Common myeloid progenitor, CD34-positive (primary cell): ENCODE results near the gene KCNJ5.
A peak's percentile ranks its signal among the peaks of the same experiment; 100 is the strongest.

Experiments
- CTCF ChIA-PET: fragments of 350-600 bp; sonication (Branson Sonifier 250); formaldehyde crosslinking; loops from one replicate; lab custom pipeline; 2021; ENCODE audit warnings: antibody characterized with exemption; lab: Charles Lee
- POLR2A ChIA-PET: fragments of 350-600 bp; sonication (Branson Sonifier 250); formaldehyde crosslinking; loops from one replicate; lab custom pipeline; 2021; ENCODE audit warnings: antibody characterized with exemption; lab: Charles Lee
- DNase-seq, 3 donors: peaks; one replicate each; pipeline versions ENCODE4 v3.0.0 to v3.0.0-alpha.2; 2013
- H3K27ac ChIP-seq, 2 experiments: 1 replicate in 1 of 2; 2 replicates in 1 of 2; pipeline ENCODE4 v1.7.0; 2013; ENCODE audit warnings: inconsistent platforms in 2 of 2, low read length in 2 of 2, mild to moderate bottlenecking in 2 of 2, low read depth in 1 of 2, moderate library complexity in 1 of 2; ENCODE audit not compliant: severe bottlenecking in 2 of 2, insufficient read depth in 1 of 2, poor library complexity in 1 of 2
- H3K27me3 ChIP-seq, 5 experiments: replicated peaks in 2 of 5; 1 replicate in 3 of 5; 2 replicates in 2 of 5; pipeline versions ENCODE4 v1.6.1 to v1.7.0; 2013; ENCODE audit warnings: low read length in 4 of 5, mild to moderate bottlenecking in 2 of 5, moderate library complexity in 2 of 5, inconsistent platforms in 1 of 5; ENCODE audit not compliant: insufficient read depth in 5 of 5, control insufficient read depth in 4 of 5
- H3K36me3 ChIP-seq, 4 experiments: 1 replicate in 2 of 4; 2 replicates in 2 of 4; pipeline versions ENCODE4 v1.6.1 to v1.7.0; 2013; ENCODE audit warnings: low read length in 3 of 4, control low read depth in 1 of 4, mild to moderate bottlenecking in 1 of 4; ENCODE audit not compliant: control insufficient read depth in 4 of 4, insufficient read depth in 4 of 4
- H3K4me1 ChIP-seq, 4 experiments: 1 replicate in 3 of 4; 2 replicates in 1 of 4; pipeline versions ENCODE4 v1.6.1 to v1.7.1; 2013; ENCODE audit warnings: low read length in 3 of 4, mild to moderate bottlenecking in 3 of 4, control low read depth in 1 of 4, inconsistent platforms in 1 of 4, moderate library complexity in 1 of 4; ENCODE audit not compliant: control insufficient read depth in 4 of 4, insufficient read depth in 4 of 4; ENCODE audit errors: control extremely low read depth in 1 of 4
- H3K4me3 ChIP-seq, 7 experiments: 1 replicate in 4 of 7; 2 replicates in 3 of 7; pipeline versions ENCODE4 v1.5.1 to v1.7.0; 2013; ENCODE audit warnings: mild to moderate bottlenecking in 7 of 7, low read length in 6 of 7, moderate library complexity in 6 of 7, inconsistent platforms in 2 of 7, low read depth in 2 of 7, control low read depth in 1 of 7; ENCODE audit not compliant: insufficient read depth in 4 of 7, control insufficient read depth in 1 of 7; ENCODE audit errors: extremely low read depth in 1 of 7
- H3K9me3 ChIP-seq, 5 experiments: 1 replicate in 4 of 5; 2 replicates in 1 of 5; pipeline versions ENCODE4 v1.6.1 to v1.7.1; 2013; ENCODE audit warnings: low read length in 4 of 5, mild to moderate bottlenecking in 2 of 5, inconsistent platforms in 1 of 5, low read depth in 1 of 5, moderate library complexity in 1 of 5; ENCODE audit not compliant: control insufficient read depth in 4 of 5, insufficient read depth in 2 of 5; ENCODE audit errors: control extremely low read depth in 1 of 5
- WGBS: methylation state at CpG from one replicate; pipeline ENCODE4 v1.1.5; 2013; ENCODE audit not compliant: insufficient coverage; 5-methylcytosine and 5-hydroxymethylcytosine counted together

The KCNJ5 gene

GRCh38 chr11:128893578-128894285 lies 2.6 kb downstream of the KCNJ5 start:
- Histone ChIP-seq H3K27me3 (peaks cover 3 to 76% (median 32%) of the 10 kb centered on the region in 5 experiments), H3K4me3 (no peak overlapping the region), H3K4me1 (peaks cover 0 to 31% (median 21%) of the 10 kb centered on the region in 4 experiments), H3K27ac (no peak overlapping the region), H3K9me3 (peaks cover 0 to 2% (median 0%) of the 10 kb centered on the region in 5 experiments), H3K36me3 (no peaks in the 10 kb centered on the region)
- POLR2A ChIA-PET = interaction anchor here (1.1 kb wide), 1 partner anchor 25 kb away, joined by 3 read pairs; no protein-coding TSS in a partner anchor
- 44% methylated on average over 9 of the region's 9 CpGs for WGBS
- CTCF ChIA-PET = interaction anchor here (0.8 to 13.0 kb wide), 7 partner anchors 9 to 54 kb away, joined by 5 to 640 read pairs (median 7); partner anchors contain the start of gene TP53AIP1
- peak in 2 of 3 donors; percentile 74 to 77 for DNase-seq

DNA sequence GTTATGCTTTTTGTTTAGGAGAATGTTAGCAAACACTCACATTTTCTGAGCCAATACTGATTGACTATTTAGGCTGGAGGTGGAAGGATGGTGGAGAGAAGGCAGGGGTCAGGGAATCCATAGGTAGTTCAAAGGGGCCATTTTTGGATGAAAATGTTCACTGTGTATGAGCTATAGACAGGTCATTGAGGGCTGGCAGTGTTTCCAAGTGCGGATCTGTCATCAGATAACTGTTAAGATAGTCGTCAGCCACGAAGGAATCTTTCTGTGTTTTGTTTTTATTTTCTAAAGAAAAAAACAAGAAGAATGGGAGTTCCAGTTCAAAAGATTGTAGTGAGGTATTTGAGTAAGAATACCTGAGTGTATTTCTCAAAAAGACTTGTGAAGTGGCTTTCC lies 3.1 kb downstream of the KCNJ5 start:
- Histone ChIP-seq H3K27me3 (peaks cover 2 to 71% (median 30%) of the 10 kb centered on the region in 5 experiments), H3K4me3 (no peak overlapping the region), H3K9me3 (no peaks in the 10 kb centered on the region), H3K27ac (no peak overlapping the region), H3K4me1 (peaks cover 0 to 31% (median 21%) of the 10 kb centered on the region in 4 experiments), H3K36me3 (no peaks in the 10 kb centered on the region)
- ChIA-PET POLR2A (no interaction called here), CTCF (interaction anchor here (1.2 to 13.0 kb wide), 5 partner anchors 9 to 54 kb away, joined by 3 to 640 read pairs (median 9); partner anchors contain the start of gene TP53AIP1)
- WGBS = 80% methylated on average over 2 of the region's 3 CpGs
- no peak for DNase-seq

- 71% methylated on average over 4 of the region's 6 CpGs for WGBS
- no peak overlapping the region for H3K27ac ChIP-seq
These were observed 3.5 kb downstream of the KCNJ5 start for GRCh38 chr11:128894685-128895084.

DNA sequence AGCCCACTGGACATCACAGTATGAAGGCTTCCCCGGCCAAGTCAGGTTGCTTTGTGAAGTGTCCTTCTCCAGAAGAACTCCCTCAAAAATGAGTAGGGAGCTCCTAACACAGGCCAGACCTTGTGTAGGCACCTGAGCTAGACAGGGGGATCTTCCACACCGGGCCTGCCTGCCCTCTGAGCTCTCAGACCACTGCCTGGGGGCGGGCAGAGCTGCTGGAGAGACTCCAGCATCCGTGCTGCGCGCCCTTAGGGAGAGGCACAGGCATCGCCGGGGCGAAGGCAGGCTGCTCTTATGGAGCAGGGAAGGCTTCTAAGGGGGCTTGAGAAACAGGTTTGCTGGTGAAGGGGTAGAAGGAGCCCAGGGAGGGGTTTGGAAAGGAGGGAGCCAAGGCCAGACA lies 4.4 kb downstream of the KCNJ5 start:
- 99% methylated on average over 9 of the region's 9 CpGs for WGBS
- POLR2A ChIA-PET = no interaction called here
- peaks cover 2 to 59% (median 18%) of the 10 kb centered on the region in 5 experiments for H3K27me3 ChIP-seq
- H3K9me3 ChIP-seq = no peaks in the 10 kb centered on the region
- H3K27ac ChIP-seq = no peak overlapping the region
- DNase-seq = no peak
- H3K4me1 ChIP-seq = peaks cover 0 to 26% (median 18%) of the 10 kb centered on the region in 4 experiments
- no peak overlapping the region for H3K4me3 ChIP-seq
- H3K36me3 ChIP-seq = no peaks in the 10 kb centered on the region
- CTCF ChIA-PET = interaction anchor here (0.9 to 13.0 kb wide), 4 partner anchors 11 to 52 kb away, joined by 3 to 640 read pairs (median 6); partner anchors contain the start of gene TP53AIP1

More at GRCh38 chr11:128894685-128895084, 3.5 kb downstream of the KCNJ5 start:
- H3K36me3 ChIP-seq = no peaks in the 10 kb centered on the region
- ChIA-PET CTCF (interaction anchor here (1.0 to 13.0 kb wide), 6 partner anchors 9 to 53 kb away, joined by 3 to 640 read pairs (median 8); partner anchors contain the start of gene TP53AIP1), POLR2A (no interaction called here)
- no peak overlapping the region for H3K4me3 ChIP-seq
- peaks cover 2 to 67% (median 26%) of the 10 kb centered on the region in 5 experiments for H3K27me3 ChIP-seq
- H3K9me3 ChIP-seq = no peaks in the 10 kb centered on the region
- peaks cover 0 to 31% (median 21%) of the 10 kb centered on the region in 4 experiments for H3K4me1 ChIP-seq
- DNase-seq = peak in 1 of 3 donors; percentile 35

- no peak overlapping the region for H3K27ac ChIP-seq
- no peaks in the 10 kb centered on the region for H3K9me3 ChIP-seq
- H3K27me3 ChIP-seq = peaks cover 2 to 54% (median 15%) of the 10 kb centered on the region in 5 experiments
- ChIA-PET CTCF (no interaction called here), POLR2A (no interaction called here)
- H3K4me1 ChIP-seq = peaks cover 0 to 20% (median 12%) of the 10 kb centered on the region in 4 experiments
- no peak for DNase-seq
- WGBS = no CpG with 5 or more reads among the region's 2 CpGs
- no peak overlapping the region for H3K4me3 ChIP-seq
- peaks cover 0 to 2% (median 0%) of the 10 kb centered on the region in 4 experiments for H3K36me3 ChIP-seq
These were observed 5.2 kb downstream of the KCNJ5 start for GRCh38 chr11:128896356-128896755.

GRCh38 chr11:128897826-128898225 lies 6.7 kb downstream of the KCNJ5 start:
- Histone ChIP-seq H3K36me3 (peaks cover 0 to 3% (median 0%) of the 10 kb centered on the region in 4 experiments), H3K4me1 (peaks cover 0 to 11% (median 9%) of the 10 kb centered on the region in 4 experiments), H3K27ac (no peak overlapping the region), H3K4me3 (no peak overlapping the region), H3K27me3 (peaks cover 2 to 40% (median 8%) of the 10 kb centered on the region in 5 experiments), H3K9me3 (no peaks in the 10 kb centered on the region)
- no CpG with 5 or more reads among the region's 1 CpG for WGBS
- CTCF ChIA-PET = no interaction called here
- POLR2A ChIA-PET = no interaction called here
- DNase-seq = no peak
